ENCODE data around the gene FBXO45.
A peak's percentile ranks its signal among the peaks of the same experiment; 100 is the strongest.
"Not testable (repeated sequence)": the region's sequence is repeated elsewhere in the genome, so short reads cannot be mapped to it uniquely, and the experiment has no call there.

FBXO45 gene

GRCh38 chr3:196558476-196558875 is 10.0 kb upstream of the FBXO45 start:
- no peak for DNase-seq

GRCh38 chr3:196559826-196560225 is 8.6 kb upstream of the FBXO45 start:
- no peak for DNase-seq

GRCh38 chr3:196563721-196564225 is 4.7 kb upstream of the FBXO45 start:
- DNase-seq = peak in 3 of 4 experiments; percentile 3 to 5 (median 4)

- peak in 3 of 4 experiments; percentile 21 to 45 (median 32) for DNase-seq
These were observed 600 bp downstream of the FBXO45 start for GRCh38 chr3:196569003-196569516.

- not testable (repeated sequence) for DNase-seq
These were observed 1.9 kb downstream of the FBXO45 start for GRCh38 chr3:196570332-196570731.

GRCh38 chr3:196572389-196572788 is 3.9 kb downstream of the FBXO45 start:
- DNase-seq = no peak

- no peak for DNase-seq
These were observed 16.7 kb downstream of the FBXO45 start for GRCh38 chr3:196585044-196585757.

- DNase-seq = no peak
These were observed 21.8 kb downstream of the FBXO45 start for GRCh38 chr3:196590279-196590678.

- no peak for DNase-seq
These were observed 27.9 kb downstream of the FBXO45 start for GRCh38 chr3:196596355-196596754.

GRCh38 chr3:196597971-196598733 is 29.7 kb downstream of the FBXO45 start:
- DNase-seq = peak in 1 of 4 experiments; percentile 8

GRCh38 chr3:196599734-196600128 is 31.3 kb downstream of the FBXO45 start:
- no peak for DNase-seq

- DNase-seq = no peak
These were observed 31.9 kb downstream of the FBXO45 start for GRCh38 chr3:196600359-196600758.

GRCh38 chr3:196602673-196603072 is 34.2 kb downstream of the FBXO45 start:
- no peak for DNase-seq

- DNase-seq = no peak
These were observed 35.2 kb downstream of the FBXO45 start for GRCh38 chr3:196603683-196604082.

- peak in 2 of 4 experiments; percentile 32 to 42 for DNase-seq
These were observed 36.1 kb downstream of the FBXO45 start for GRCh38 chr3:196604548-196604947.

- no peak for DNase-seq
These were observed 40.2 kb downstream of the FBXO45 start for GRCh38 chr3:196608693-196609092.

- peak; percentile 78 to 97 (median 91) for DNase-seq
These were observed 40.9 kb downstream of the FBXO45 start for GRCh38 chr3:196609343-196609775.

GRCh38 chr3:196609805-196610515 is 41.5 kb downstream of the FBXO45 start:
- DNase-seq = no peak

GRCh38 chr3:196611761-196612483 is 43.5 kb downstream of the FBXO45 start:
- no peak for DNase-seq

- not testable (repeated sequence) for DNase-seq
These were observed 46.8 kb downstream of the FBXO45 start for GRCh38 chr3:196615234-196615633.

GRCh38 chr3:196617256-196617655 is 48.8 kb downstream of the FBXO45 start:
- DNase-seq = no peak

GRCh38 chr3:196619223-196619622 is 50.8 kb downstream of the FBXO45 start:
- DNase-seq = no peak

Measured in activated CD4-positive, CD25-positive, alpha-beta regulatory T cell (primary cell).